HEK293 (cell line): ENCODE results near the gene CD2AP.

Experiments
- CTCF ChIA-PET: fragments of 350-600 bp; formaldehyde crosslinking; extraction: SDS; loops from one replicate; lab custom pipeline; 2021; ENCODE audit warnings: antibody characterized with exemption; lab: Yijun Ruan, JAX
- POLR2A ChIA-PET: fragments of 300-600 bp; formaldehyde crosslinking; extraction: SDS; loops from one replicate; lab custom pipeline; 2020; ENCODE audit warnings: antibody characterized with exemption, inconsistent platforms; lab: Yijun Ruan, JAX
- H3K27ac ChIP-seq: fragments of 200-500 bp; sonication (Bioruptor generic); 2 replicates; pipeline ENCODE4 v1.5.1; 2014; ENCODE audit warnings: low read depth, low read length, control low read depth, inconsistent platforms; ENCODE audit errors: extremely low read depth
- H3K36me3 ChIP-seq, 2 experiments: fragments of 200-500 bp in 1 of 2; sonication (Bioruptor generic) in 1 of 2; 1 replicate in 1 of 2; 2 replicates in 1 of 2; pipeline ENCODE4 v1.5.1; 2014 to 2017; ENCODE audit warnings: inconsistent platforms in 2 of 2, low read length in 2 of 2; ENCODE audit not compliant: control insufficient read depth in 2 of 2, insufficient read depth in 1 of 2
- H3K4me1 ChIP-seq: fragments of 200-500 bp; sonication (Bioruptor generic); 2 replicates; pipeline ENCODE4 v1.5.1; 2014; ENCODE audit warnings: mild to moderate bottlenecking, low read length, inconsistent platforms; ENCODE audit not compliant: control insufficient read depth, insufficient read depth
- H3K4me3 ChIP-seq: 2 replicates; pipeline ENCODE4 v1.5.1; 2011; ENCODE audit warnings: low read depth, mild to moderate bottlenecking, control low read depth, low read length, moderate library complexity
- H3K9me3 ChIP-seq: fragments of 200-500 bp; sonication (Bioruptor generic); 2 replicates; pipeline ENCODE4 v1.5.1; 2014; ENCODE audit warnings: low read depth, low read length, inconsistent platforms; ENCODE audit not compliant: control insufficient read depth, insufficient read depth
- BCL11A ChIP-seq: fragments of 450-650 bp; formaldehyde crosslinking; IDR thresholded peaks from 2 replicates; pipeline ENCODE4 v1.5.1; 2016; ENCODE audit warnings: low read depth, missing biosample characterization, missing genetic modification characterization
- GLI4 ChIP-seq: fragments of 450-650 bp; formaldehyde crosslinking; IDR thresholded peaks from 2 replicates; pipeline ENCODE4 v1.5.1; 2016; ENCODE audit warnings: missing biosample characterization, missing genetic modification characterization
- HOXA7 ChIP-seq: sonication (generic); formaldehyde crosslinking; IDR thresholded peaks from 2 replicates; pipeline ENCODE4 v1.8.1; 2022; ENCODE audit warnings: missing genetic modification reagents, borderline replicate concordance
- KLF9 ChIP-seq: fragments of 450-650 bp; formaldehyde crosslinking; IDR thresholded peaks from 2 replicates; pipeline ENCODE4 v1.5.1; 2016; ENCODE audit warnings: missing biosample characterization, missing genetic modification characterization, low read depth
- SALL2 ChIP-seq: fragments of 450-650 bp; formaldehyde crosslinking; IDR thresholded peaks from 2 replicates; pipeline ENCODE4 v1.5.0; 2017; ENCODE audit warnings: missing biosample characterization, mild to moderate bottlenecking, missing genetic modification characterization, borderline replicate concordance
- ZNF146 ChIP-seq: fragments of 450-650 bp; formaldehyde crosslinking; IDR thresholded peaks from 2 replicates; pipeline ENCODE4 v1.5.1; 2016; ENCODE audit warnings: missing biosample characterization, missing genetic modification characterization
- ZNF16 ChIP-seq: fragments of 450-650 bp; formaldehyde crosslinking; IDR thresholded peaks from 2 replicates; pipeline ENCODE4 v1.5.1; 2016; ENCODE audit warnings: low read depth, missing biosample characterization, missing genetic modification characterization
- ZNF211 ChIP-seq: fragments of 450-650 bp; formaldehyde crosslinking; IDR thresholded peaks from 2 replicates; pipeline ENCODE4 v1.5.1; 2016; ENCODE audit warnings: low read depth, missing biosample characterization, missing genetic modification characterization
- ZNF354C ChIP-seq: fragments of 450-650 bp; formaldehyde crosslinking; IDR thresholded peaks from 2 replicates; pipeline ENCODE4 v1.5.1; 2016; ENCODE audit warnings: missing biosample characterization, missing genetic modification characterization, low read depth, borderline replicate concordance
- ZNF529 ChIP-seq: fragments of 450-650 bp; formaldehyde crosslinking; IDR thresholded peaks from 2 replicates; pipeline ENCODE4 v1.5.1; 2017; ENCODE audit warnings: missing genetic modification characterization, missing biosample characterization; ENCODE audit not compliant: insufficient replicate concordance
- ZNF664 ChIP-seq: fragments of 450-650 bp; formaldehyde crosslinking; IDR thresholded peaks from 2 replicates; pipeline ENCODE4 v1.5.1; 2016; ENCODE audit warnings: missing biosample characterization, missing genetic modification characterization
- ZNF747 ChIP-seq: fragments of 450-650 bp; formaldehyde crosslinking; IDR thresholded peaks from 2 replicates; pipeline ENCODE4 v1.5.1; 2016; ENCODE audit warnings: missing biosample characterization, missing genetic modification characterization
- ZNF791 ChIP-seq: fragments of 450-650 bp; formaldehyde crosslinking; IDR thresholded peaks from 2 replicates; pipeline ENCODE4 v1.5.1; 2016; ENCODE audit warnings: missing biosample characterization, missing genetic modification characterization
- TF ChIP-seq, protein P1 (sequence below): fragments of 450-650 bp; formaldehyde crosslinking; IDR thresholded peaks from 2 replicates; pipeline ENCODE4 v1.5.1; 2016; ENCODE audit warnings: missing biosample characterization, missing genetic modification characterization
- TF ChIP-seq, protein P2 (sequence below): fragments of 450-650 bp; formaldehyde crosslinking; IDR thresholded peaks from 2 replicates; pipeline ENCODE4 v1.5.1; 2017; ENCODE audit warnings: missing biosample characterization, missing genetic modification characterization
- TF ChIP-seq, protein P3 (sequence below): fragments of 450-650 bp; formaldehyde crosslinking; IDR thresholded peaks from 2 replicates; pipeline ENCODE4 v1.5.1; 2016; ENCODE audit warnings: missing biosample characterization, missing genetic modification characterization
- TF ChIP-seq, protein P4 (sequence below): fragments of 450-650 bp; formaldehyde crosslinking; IDR thresholded peaks from 2 replicates; pipeline ENCODE4 v1.5.1; 2017; ENCODE audit warnings: missing biosample characterization, missing genetic modification characterization

Gene CD2AP

DNA sequence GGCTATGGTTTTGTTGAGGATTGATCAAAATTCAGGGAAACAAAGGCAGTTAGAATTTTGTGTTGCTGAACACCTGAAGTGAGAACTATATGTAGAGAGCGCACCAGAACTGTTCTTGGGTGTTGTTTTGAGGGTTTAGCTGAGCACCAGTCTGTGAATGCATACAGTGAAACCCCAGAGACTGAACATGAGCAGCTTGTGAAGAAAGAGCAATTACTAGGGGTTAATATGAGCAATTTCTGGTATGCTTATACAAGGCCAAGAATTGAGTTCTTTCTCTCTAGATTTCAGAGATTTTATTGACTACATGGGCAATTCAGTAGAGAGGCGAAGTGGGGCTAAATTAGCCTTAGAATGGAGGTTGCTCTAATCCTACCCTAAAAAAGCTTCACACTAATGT lies 93.9 kb downstream of the CD2AP start (continued):
- TF ChIP-seq, protein P1, sequence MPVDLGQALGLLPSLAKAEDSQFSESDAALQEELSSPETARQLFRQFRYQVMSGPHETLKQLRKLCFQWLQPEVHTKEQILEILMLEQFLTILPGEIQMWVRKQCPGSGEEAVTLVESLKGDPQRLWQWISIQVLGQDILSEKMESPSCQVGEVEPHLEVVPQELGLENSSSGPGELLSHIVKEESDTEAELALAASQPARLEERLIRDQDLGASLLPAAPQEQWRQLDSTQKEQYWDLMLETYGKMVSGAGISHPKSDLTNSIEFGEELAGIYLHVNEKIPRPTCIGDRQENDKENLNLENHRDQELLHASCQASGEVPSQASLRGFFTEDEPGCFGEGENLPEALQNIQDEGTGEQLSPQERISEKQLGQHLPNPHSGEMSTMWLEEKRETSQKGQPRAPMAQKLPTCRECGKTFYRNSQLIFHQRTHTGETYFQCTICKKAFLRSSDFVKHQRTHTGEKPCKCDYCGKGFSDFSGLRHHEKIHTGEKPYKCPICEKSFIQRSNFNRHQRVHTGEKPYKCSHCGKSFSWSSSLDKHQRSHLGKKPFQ (tag by site-specific recombination): no peak
- TF ChIP-seq, protein P2, sequence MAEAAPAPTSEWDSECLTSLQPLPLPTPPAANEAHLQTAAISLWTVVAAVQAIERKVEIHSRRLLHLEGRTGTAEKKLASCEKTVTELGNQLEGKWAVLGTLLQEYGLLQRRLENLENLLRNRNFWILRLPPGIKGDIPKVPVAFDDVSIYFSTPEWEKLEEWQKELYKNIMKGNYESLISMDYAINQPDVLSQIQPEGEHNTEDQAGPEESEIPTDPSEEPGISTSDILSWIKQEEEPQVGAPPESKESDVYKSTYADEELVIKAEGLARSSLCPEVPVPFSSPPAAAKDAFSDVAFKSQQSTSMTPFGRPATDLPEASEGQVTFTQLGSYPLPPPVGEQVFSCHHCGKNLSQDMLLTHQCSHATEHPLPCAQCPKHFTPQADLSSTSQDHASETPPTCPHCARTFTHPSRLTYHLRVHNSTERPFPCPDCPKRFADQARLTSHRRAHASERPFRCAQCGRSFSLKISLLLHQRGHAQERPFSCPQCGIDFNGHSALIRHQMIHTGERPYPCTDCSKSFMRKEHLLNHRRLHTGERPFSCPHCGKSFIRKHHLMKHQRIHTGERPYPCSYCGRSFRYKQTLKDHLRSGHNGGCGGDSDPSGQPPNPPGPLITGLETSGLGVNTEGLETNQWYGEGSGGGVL (tag by site-specific recombination): no peak
- TF ChIP-seq ZNF354C (tag by site-specific recombination): no peak
- TF ChIP-seq, protein P3, sequence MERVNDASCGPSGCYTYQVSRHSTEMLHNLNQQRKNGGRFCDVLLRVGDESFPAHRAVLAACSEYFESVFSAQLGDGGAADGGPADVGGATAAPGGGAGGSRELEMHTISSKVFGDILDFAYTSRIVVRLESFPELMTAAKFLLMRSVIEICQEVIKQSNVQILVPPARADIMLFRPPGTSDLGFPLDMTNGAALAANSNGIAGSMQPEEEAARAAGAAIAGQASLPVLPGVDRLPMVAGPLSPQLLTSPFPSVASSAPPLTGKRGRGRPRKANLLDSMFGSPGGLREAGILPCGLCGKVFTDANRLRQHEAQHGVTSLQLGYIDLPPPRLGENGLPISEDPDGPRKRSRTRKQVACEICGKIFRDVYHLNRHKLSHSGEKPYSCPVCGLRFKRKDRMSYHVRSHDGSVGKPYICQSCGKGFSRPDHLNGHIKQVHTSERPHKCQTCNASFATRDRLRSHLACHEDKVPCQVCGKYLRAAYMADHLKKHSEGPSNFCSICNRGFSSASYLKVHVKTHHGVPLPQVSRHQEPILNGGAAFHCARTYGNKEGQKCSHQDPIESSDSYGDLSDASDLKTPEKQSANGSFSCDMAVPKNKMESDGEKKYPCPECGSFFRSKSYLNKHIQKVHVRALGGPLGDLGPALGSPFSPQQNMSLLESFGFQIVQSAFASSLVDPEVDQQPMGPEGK: no peak
- no peak for TF ChIP-seq ZNF529 (tag by site-specific recombination)

DNA sequence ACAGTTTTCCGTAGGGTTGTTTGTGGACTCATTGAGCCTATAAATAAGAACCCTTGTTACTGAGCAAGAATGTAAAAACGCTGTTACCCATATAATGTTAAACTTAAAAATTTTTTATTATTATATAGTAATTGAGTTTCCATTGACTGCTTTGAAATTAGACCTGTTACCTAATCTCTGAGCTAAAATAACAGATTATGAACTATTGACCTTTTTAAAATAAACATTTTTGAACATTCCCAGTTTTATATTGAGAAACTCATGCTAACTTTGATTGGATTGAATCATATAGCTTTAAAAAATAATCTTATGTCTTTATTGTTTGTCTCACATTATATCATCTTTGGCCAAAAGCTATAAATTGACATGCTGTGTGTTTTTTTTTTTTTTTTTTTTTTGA lies 95.5 kb downstream of the CD2AP start:
- Histone ChIP-seq H3K4me1 (peaks cover 30% of the 10 kb centered on the region), H3K36me3 (peaks cover 9 to 16% of the 10 kb centered on the region in 2 experiments)
- TF ChIP-seq KLF9: no peak
- TF ChIP-seq GLI4: no peak
- no peak for TF ChIP-seq ZNF791 (tag by site-specific recombination)
- TF ChIP-seq, protein P4, sequence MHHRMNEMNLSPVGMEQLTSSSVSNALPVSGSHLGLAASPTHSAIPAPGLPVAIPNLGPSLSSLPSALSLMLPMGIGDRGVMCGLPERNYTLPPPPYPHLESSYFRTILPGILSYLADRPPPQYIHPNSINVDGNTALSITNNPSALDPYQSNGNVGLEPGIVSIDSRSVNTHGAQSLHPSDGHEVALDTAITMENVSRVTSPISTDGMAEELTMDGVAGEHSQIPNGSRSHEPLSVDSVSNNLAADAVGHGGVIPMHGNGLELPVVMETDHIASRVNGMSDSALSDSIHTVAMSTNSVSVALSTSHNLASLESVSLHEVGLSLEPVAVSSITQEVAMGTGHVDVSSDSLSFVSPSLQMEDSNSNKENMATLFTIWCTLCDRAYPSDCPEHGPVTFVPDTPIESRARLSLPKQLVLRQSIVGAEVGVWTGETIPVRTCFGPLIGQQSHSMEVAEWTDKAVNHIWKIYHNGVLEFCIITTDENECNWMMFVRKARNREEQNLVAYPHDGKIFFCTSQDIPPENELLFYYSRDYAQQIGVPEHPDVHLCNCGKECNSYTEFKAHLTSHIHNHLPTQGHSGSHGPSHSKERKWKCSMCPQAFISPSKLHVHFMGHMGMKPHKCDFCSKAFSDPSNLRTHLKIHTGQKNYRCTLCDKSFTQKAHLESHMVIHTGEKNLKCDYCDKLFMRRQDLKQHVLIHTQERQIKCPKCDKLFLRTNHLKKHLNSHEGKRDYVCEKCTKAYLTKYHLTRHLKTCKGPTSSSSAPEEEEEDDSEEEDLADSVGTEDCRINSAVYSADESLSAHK (tag by site-specific recombination): no peak
- TF ChIP-seq BCL11A (tag by site-specific recombination): no peak
- no peak for TF ChIP-seq ZNF747
- TF ChIP-seq HOXA7 (CRISPR knock-in tag): no peak
- TF ChIP-seq, all 188 proteins: peak for 0
- Histone ChIP-seq H3K9me3 (no peaks in the 10 kb centered on the region), H3K4me3 (no peak overlapping the region), H3K27ac (no peak overlapping the region)
- POLR2A ChIA-PET: interaction anchor here (0.6 to 1.6 kb wide), 2 partner anchors 86 to 96 kb away, joined by 3 to 4 read pairs; partner anchors contain the start of gene CD2AP
- CTCF ChIA-PET: interaction anchor here (0.5 to 0.7 kb wide), 3 partner anchors 53 to 213 kb away, joined by 3 read pairs; no protein-coding TSS in a partner anchor

DNA sequence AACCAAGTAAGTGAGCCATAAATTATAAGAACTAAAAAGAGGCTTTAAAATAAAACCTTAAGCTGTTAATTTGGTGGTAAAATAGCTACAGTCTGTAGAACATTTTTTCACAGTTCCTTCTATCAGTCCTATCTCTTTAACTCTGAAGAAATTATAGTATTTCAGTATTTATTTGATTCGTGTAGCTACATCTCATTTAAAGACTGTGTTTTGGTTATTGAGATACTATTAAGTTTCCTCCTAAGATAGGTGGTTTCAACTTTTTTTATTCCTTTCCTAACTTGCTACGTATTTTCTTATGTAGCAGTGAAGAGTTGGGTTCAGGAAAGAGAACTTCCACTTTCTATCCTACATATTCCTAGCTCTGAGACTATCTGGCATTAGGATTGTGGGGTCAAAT lies 97.2 kb downstream of the CD2AP start:
- Histone ChIP-seq H3K36me3 (peaks cover 21 to 27% of the 10 kb centered on the region in 2 experiments), H3K9me3 (no peaks in the 10 kb centered on the region), H3K4me3 (no peak overlapping the region), H3K4me1 (peaks cover 26% of the 10 kb centered on the region), H3K27ac (no peak overlapping the region)
- TF ChIP-seq SALL2 (tag by site-specific recombination) (no peak), ZNF146 (no peak), ZNF664 (peak; percentile 98), ZNF16 (no peak), ZNF211 (tag by site-specific recombination) (no peak)
- TF ChIP-seq, protein P1 (tag by site-specific recombination): no peak
- ChIA-PET CTCF (interaction anchor here (0.6 to 1.1 kb wide), 3 partner anchors 9 to 829 kb away, joined by 3 read pairs; no protein-coding TSS in a partner anchor), POLR2A (interaction anchor here (1.3 to 1.9 kb wide), 2 partner anchors 91 to 97 kb away, joined by 3 to 15 read pairs; partner anchors contain the start of gene CD2AP)
